Measurements from ENCODE around the gene CHEK1. TPM values are rescaled to one million over a fixed set of nuclear protein-coding genes. Genes with fewer than 3 reads are reported as not detected.

Gene CHEK1
- total RNA-seq, 1 experiment from 2014 or later = 71.6 TPM

GRCh38 chr11:125689274-125689859, 64.4 kb downstream of the CHEK1 start:
- Histone ChIP-seq H3K36me3 (ENCODE audit: control insufficient read depth, insufficient read depth, low read length) (no peaks in the 10 kb centered on the region), H3K4me3 (ENCODE audit: low read depth in 2 of 2, low read length in 2 of 2) (no peak overlapping the region), H3K9me3 (ENCODE audit: control insufficient read depth, insufficient read depth, low read depth, low read length) (no peaks in the 10 kb centered on the region), H3K27ac (ENCODE audit: low read length) (no peak overlapping the region), H3K4me1 (ENCODE audit: control insufficient read depth, insufficient read depth, low read length) (no peaks in the 10 kb centered on the region), H3K27me3 (ENCODE audit: control insufficient read depth, insufficient read depth, low read length) (no peaks in the 10 kb centered on the region)
- ChIA-PET CTCF (no interaction called here), POLR2A (no interaction called here)
- BruUV-seq (replicated peaks) = no TSS peak
- TF ChIP-seq CTCF (IDR thresholded peaks at IDR 0.05) = no peak
- TF ChIP-seq TCF7L2 (IDR thresholded peaks at IDR 0.05; ENCODE audit: low read depth, low read length) = no peak
- TF ChIP-seq REST (IDR thresholded peaks at IDR 0.05; ENCODE audit: insufficient read depth in 1 of 2, low read depth in 2 of 2, low read length in 1 of 2) = no peak
- no peak for TF ChIP-seq SIN3A (IDR thresholded peaks at IDR 0.05; ENCODE audit: borderline replicate concordance, insufficient read depth, low read depth, low read length)
- no peak for TF ChIP-seq POLR2AphosphoS5 (IDR thresholded peaks at IDR 0.05; ENCODE audit: low read depth, low read length)
- DNase-seq (ENCODE audit: low read depth, low spot score) = no peak
- no peak for ATAC-seq
- in situ Hi-C loops (cut with HindIII; ENCODE audit: low pct_unique_long_range_greater_than_20kb, low sequenced_read_pairs) (no loop called here), intact Hi-C loops (cut with micrococcal nuclease; ENCODE audit: unreplicated experiment) (no loop called here)

- H3K27ac ChIP-seq (ENCODE audit: low read length) = no peak overlapping the region
- no peaks in the 10 kb centered on the region for H3K36me3 ChIP-seq (ENCODE audit: control insufficient read depth, insufficient read depth, low read length)
- no peaks in the 10 kb centered on the region for H3K9me3 ChIP-seq (ENCODE audit: control insufficient read depth, insufficient read depth, low read depth, low read length)
- intact Hi-C loops (cut with micrococcal nuclease; ENCODE audit: unreplicated experiment) (no loop called here), in situ Hi-C loops (cut with HindIII; ENCODE audit: low pct_unique_long_range_greater_than_20kb, low sequenced_read_pairs) (no loop called here)
- TF ChIP-seq SIN3A (IDR thresholded peaks at IDR 0.05; ENCODE audit: borderline replicate concordance, insufficient read depth, low read depth, low read length) (no peak), POLR2AphosphoS5 (IDR thresholded peaks at IDR 0.05; ENCODE audit: low read depth, low read length) (no peak), REST (IDR thresholded peaks at IDR 0.05; ENCODE audit: insufficient read depth in 1 of 2, low read depth in 2 of 2, low read length in 1 of 2) (no peak), CTCF (IDR thresholded peaks at IDR 0.05) (no peak), TCF7L2 (IDR thresholded peaks at IDR 0.05; ENCODE audit: low read depth, low read length) (no peak)
- no TSS peak for BruUV-seq (replicated peaks)
- ChIA-PET CTCF (no interaction called here), POLR2A (no interaction called here)
- no peaks in the 10 kb centered on the region for H3K27me3 ChIP-seq (ENCODE audit: control insufficient read depth, insufficient read depth, low read length)
- H3K4me3 ChIP-seq (ENCODE audit: low read depth in 2 of 2, low read length in 2 of 2) = no peak overlapping the region
- H3K4me1 ChIP-seq (ENCODE audit: control insufficient read depth, insufficient read depth, low read length) = no peaks in the 10 kb centered on the region
- ATAC-seq (no peak), DNase-seq (ENCODE audit: low read depth, low spot score) (no peak)
Observed at GRCh38 chr11:125690006-125690405, 65.0 kb downstream of the CHEK1 start.

All from Panc1 (cell line).